NCI-H2196 (cell line): ENCODE data around the gene NFASC.

ENCODE experiments used
- DNase-seq: peaks from one replicate; lab custom pipeline; 2025; ENCODE audit not compliant: unreplicated experiment; lab: John Stamatoyannopoulos, UW

Gene NFASC

DNA sequence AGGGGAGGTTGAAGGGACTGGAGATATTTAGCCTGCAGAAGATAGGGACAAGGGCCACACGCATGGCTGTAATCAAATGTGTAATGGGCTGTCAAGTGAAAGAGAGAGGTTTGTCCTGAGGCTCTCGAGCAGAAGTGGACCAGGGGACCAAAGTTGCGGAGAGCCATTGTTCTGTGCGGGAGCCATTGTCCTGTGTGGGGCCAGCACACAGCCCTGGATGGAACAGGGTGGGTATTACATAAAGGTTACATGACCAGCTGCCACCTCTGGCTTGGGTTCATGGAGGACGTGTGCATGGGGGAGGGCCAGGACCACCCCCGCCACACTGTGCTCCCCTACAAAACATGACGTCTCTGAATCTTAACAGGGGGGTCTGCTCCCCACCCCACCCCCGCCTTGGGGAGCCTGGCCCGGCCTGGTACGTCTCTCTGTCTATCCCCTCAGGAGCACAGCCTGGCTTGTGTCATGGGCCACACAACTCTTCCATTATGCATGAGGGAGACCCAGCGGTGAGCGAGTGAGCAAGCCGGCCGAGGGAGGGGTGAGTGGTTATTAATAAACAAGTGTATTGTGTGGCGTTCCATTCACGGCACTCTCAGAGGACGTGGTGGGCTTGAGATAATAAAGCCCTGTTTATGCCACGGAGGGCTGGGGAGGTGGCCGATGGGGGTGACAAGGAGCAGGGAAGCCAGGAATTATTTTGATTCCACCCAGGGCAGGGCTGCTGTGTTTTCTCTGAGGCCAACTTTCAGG lies at the start of gene NFASC:
TSS of gene NFASC (plus strand) at position 703 of the 753 bp plus-strand sequence. CDS start 73,454 bp downstream, outside the sequence.
- DNase-seq = no peak

DNA sequence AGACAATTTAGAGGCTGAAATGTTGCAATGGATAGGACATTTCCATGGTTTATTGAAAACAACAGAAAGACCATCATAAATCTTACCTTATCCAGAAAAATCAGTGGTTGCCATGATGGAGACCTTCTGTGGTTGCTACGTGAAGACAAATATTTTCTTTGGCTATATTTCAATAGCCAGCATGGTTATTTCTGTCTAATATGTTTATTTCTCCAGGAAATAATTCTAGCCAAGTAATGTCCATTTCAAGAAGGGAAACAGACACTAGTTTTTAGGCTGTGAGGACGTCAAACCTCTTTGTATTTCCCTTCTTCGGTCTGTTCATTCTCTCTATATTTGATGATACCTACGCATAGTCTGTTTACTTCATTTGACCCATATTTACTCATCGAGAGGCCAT lies 49.2 kb upstream of the NFASC start:
- DNase-seq = no peak

DNA sequence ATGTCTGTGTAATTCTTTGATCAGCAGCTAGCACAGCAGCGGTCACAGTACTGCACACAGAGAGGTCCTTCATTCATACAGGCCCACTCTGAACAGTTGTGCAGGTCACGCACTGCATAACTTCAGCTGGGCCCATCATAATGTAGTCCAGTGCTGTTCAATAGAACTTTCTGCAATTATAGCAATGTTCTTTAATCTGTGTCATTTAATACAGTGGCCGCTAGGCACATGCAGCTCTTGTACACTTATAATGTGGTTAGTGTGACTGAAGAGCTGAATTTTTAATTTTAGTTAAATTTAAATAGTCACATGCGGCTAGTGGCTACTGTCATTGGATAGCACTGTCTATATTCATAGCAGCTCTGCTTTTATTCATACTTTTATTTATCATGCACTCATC lies 48.7 kb upstream of the NFASC start:
- DNase-seq = no peak

- DNase-seq = no peak
These were observed 43.7 kb upstream of the NFASC start for GRCh38 chr1:204826970-204827369.

- peak; percentile 91 for DNase-seq
These were observed 42.3 kb upstream of the NFASC start for GRCh38 chr1:204828352-204828850.

DNA sequence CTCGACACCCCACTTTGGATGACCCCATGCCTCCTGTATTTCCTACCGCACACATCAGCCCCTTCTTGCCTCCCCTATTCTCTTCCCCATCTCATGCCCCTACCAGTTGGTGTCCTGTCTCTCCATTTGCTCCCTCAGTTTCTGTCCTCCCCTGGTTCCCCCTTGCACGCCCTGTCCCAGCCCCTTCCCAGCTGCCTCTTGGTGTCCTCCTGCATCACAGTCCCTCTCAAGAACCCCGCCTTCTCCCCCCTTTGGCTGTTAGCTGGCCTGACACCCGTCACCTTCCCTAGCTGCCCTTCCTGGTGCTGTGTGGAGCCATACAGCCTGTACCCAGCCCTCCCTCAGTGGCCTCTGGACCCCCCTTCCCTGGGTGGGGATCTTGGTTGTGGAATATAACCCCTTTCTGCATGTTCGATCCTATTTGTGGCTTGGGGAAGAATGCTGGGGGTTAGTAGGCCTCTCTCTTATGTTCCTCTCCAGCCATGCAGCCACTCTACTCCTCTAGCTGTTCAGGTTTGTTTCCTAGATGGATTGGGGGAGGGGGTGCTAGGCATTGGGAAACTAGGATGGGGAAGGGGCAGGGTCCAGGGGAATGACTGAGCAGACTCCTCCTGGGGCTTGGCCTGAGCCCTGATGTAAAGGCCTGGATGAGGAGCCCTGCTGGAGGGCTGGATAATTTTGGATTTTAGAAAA lies 41.4 kb upstream of the NFASC start:
- no peak for DNase-seq

GRCh38 chr1:204830747-204831146 lies 39.9 kb upstream of the NFASC start:
- no peak for DNase-seq

DNA sequence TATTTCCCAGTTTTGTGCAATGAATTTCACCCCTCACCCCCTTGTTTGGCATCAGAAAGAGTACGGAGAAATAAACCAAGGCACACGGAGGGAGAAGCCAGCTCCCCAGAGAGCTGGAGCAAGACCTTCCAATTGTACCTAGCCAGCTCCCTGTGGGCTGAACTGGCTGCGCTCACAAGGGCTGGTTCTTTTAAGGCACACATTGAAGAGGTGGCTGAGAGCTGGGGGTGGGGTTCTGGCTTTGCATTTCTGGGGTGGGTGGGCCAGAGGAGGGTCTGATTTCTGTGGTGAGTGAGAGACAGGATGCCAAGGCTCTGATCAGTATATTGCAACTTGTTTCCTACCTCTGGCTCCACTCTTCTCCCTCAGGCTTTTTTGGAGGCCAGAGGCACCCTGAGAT lies 39.5 kb upstream of the NFASC start:
- DNase-seq = no peak

DNA sequence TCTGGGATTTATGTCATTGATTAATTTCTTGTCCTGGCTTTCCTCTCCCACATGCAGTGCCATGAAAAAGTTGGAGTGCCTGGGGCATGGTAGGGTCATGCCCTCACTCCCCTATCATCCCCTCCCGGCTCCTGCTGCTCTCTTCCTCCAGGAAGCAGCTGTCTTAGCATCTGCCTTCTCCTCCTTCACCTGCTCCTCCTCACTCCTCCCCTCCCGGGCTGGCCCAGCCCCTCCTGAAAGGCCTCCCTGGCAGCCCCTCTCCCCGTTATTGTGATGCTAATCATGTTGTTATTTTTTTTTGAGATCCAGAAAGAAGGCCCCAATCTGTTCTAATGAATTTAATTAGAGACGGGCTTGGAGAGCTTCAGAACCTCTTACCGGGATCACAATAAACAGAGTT lies 36.3 kb upstream of the NFASC start:
- DNase-seq = no peak

DNA sequence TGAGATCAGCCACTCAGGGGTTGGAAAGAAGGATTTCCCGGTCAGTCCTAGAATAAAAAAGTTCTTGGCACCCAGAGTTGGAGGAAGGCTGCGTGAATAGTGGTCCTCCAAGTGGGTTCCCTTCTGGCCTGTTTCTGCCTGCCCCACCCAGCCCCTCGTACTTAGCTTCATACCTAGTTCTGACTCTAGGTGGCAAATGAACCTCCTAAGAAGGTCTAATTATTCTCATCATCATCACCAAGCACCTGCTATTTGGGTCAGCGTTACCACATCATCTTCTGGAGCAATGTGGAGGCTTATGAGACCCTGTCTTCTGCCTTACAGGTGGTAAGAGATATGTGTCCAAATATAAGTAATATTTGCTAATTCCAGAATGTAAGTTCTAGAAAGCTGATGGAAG lies 35.9 kb upstream of the NFASC start:
- no peak for DNase-seq

DNA sequence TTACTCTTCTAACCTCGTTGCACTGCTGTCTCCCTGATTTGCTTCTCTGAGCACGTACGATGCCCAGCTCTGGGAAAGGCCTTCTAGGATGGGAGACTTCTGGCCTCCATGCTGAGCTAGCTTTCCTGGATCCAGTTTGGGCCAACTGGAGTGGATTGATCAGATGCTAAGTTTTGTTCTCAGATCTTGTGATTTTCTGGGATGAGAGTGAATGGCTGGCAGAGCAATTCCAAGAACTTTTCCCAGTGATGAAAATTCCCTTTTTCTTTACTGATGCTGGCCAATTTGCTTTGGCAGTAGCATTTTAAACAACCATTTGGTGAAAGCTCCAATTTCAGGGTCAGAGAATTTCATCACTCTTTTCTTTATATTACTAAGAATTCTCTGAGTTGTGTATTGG lies 34.9 kb upstream of the NFASC start:
- no peak for DNase-seq

DNA sequence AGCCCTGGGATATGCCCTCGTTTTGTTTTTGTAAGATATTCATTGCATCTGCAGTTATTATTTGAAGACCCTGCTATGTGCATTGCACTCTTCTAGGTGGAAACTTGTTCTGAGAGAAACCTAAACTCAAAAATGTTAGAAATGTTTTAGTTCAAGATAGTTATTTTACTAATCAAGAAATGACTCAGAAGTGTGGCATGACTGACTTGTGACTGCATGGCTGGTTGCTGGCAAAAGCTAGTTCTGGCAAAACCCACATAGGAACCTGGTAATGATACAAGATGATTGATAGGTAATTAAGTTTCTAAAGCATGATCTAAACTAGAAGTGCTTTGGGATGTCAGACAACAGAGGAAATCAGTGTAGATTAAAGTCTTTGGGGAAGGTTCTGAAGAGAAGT lies 33.8 kb upstream of the NFASC start:
- no peak for DNase-seq

DNA sequence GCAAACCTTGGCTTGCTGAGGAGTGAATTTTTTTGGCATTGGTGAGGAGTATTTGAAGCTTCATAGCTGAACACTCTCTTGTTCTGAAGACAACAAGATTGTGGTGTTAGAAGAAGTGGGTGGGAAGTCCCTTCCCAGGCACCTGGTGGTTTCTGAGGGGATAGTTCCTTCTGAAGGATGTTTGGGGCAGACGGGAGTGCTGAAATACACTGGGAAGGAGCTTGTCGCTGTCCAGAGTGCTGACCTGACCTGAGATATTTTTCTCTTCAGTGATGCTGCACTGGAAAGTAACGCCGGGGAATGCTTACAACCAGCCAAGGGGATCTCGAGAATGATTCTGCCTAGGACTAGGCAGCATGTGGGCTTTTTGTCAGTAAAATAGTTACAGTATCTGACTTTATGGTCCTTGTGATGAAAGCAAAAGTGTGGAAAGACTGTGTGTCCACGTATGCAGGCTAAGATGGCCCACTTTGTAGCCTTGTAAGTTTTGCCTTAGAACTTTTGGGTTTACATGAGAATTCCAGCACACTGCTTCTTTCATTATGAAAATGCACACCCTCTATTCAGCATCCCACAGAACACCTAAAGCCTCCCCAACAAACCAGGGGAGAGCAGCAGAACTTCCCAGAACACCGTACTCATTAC lies 33.1 kb upstream of the NFASC start:
- DNase-seq = no peak

- DNase-seq = no peak
These were observed 29.3 kb upstream of the NFASC start for GRCh38 chr1:204841316-204841715.

GRCh38 chr1:204841798-204842197 lies 28.9 kb upstream of the NFASC start:
- DNase-seq = no peak

DNA sequence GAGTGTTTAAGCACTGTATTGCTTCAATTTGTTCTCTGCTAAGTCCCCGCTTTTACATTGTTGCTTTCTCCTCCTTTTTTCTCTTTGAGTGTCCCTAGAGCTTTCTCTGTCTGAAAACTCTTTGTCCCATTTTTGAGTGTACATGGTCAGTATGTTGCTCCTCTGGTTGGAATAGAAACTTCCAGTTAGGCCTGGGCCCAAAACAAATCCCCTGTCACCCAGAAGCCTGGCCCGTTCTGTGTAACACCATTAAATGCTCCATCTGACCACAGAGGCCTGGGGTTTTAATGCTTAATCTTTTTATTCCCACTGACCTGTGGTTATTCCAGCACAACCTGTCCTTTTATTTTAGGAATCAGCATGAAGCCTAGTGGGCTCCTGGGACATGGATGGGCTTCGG lies 28.3 kb upstream of the NFASC start:
- no peak for DNase-seq

GRCh38 chr1:204842892-204843291 lies 27.8 kb upstream of the NFASC start:
- DNase-seq = no peak

- peak; percentile 89 for DNase-seq
These were observed 24.1 kb upstream of the NFASC start for GRCh38 chr1:204846546-204846945.

DNA sequence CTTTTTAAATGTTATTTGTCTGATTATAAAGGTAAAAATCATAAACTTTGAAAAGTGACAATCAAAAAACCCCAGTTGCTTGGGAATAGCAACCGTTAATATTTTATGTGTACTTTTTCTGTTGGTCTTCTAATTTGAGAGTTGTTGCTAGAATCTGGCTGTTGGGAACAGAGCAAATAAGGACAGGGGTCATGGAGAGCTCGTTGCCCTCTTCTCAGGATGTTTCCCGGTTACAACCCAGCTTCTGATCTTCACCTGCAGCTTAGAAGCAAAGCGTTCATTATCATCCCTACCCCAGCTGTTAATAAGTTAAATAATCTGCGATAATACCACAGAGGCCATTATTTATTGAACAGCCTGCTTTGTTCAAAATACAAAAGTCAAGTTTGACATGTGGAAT lies 22.1 kb upstream of the NFASC start:
- DNase-seq = no peak

- DNase-seq = no peak
These were observed 17.8 kb upstream of the NFASC start for GRCh38 chr1:204852854-204853253.

DNA sequence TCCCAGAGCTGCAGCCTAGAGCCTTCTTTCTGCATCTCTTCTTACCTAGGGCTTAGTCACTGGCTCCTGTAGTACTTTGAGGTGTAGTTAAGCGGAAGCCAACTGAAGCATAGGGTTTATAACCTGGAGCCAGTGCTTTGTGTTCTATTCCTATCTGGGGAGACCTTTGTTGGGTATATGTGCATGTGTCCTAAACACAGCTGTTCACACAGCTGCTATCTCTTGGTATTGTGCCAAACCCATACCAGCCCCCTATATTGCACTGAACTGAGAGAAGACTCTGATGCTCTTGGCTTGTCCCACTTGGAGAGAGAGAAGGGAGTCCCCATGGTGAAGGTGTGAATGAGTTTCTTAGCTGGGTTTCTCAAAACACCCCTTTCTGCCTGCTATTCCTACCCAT lies 17.2 kb upstream of the NFASC start:
- no peak for DNase-seq

DNA sequence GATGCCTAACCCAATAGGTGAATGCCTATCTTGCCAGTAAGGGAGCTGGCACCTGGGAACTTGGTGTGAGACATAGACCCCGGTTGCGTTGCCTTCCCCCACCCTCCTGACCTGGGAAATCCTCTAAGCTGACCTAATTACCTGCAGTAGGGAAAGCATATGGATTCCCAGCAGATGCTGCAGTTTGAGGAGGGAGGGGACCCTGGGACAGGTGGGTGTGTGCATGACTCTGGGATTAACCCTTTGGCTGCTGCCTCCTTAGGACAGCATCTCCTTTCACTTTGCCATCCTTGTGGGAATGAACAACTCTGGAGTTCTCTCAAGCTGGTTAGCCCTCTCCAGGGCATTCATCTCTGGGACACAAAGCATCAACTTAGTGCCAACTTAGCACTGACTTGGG lies 16.4 kb upstream of the NFASC start:
- no peak for DNase-seq
